ENCODE results near the gene LAMP2. TPM values are rescaled to one million over a fixed set of nuclear protein-coding genes. Genes with fewer than 3 reads are reported as not detected.

The LAMP2 gene
- total and polyA plus RNA-seq, 9 of the 15 experiments (the other 6 are each of a cell fraction or from before 2014, with no cell fraction given), result 22.3 to 77.7 (median 48.6) TPM

DNA sequence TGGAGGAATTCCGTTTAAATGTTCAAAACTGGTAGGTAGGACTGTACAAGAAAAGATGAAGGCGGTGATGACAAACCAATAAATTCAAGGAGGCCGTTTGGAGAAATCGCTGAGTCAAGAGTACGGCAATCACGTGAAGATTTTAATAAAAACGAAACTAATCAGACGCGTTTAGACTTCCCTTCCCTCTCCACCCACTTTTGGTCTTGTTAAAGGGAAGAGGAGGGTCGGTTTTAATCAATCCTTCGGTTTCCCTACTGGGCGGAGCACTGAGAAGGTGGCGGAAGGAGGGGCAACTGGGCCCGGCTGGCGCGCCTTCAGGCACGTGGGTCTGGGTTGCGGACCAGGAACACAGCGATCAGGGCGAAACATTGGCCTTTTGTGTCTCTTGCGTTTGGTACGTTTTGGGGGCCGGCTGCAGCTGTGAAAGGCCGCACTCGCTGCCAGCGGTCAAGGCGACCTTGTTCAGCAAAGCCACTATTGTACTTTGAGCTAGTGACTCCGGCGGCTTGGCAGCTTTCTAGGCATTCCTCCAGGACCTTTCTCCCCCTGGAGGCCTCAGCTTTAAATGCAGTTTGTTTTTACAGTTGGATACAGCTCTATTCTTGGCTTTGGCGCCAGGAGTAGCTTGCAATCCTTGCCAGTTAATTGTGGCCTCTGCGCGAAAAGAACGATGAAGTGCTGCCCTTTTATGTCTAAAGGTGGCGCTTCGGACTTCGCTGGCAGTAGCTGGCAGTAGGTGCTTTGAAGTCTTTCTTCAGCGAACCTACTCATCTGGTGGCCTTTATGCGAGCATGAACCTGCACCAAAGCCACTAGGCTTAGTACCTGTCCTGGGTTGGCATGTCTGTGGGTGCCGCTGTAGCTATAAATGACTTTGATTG lies 16.8 kb upstream of the LAMP2 start (continued):
- TF ChIP-seq FOXM1 (IDR thresholded peaks at IDR 0.05; ENCODE audit: low read depth), result no peak
- no peak for TF ChIP-seq FOXM1 (CRISPR knock-in tag; IDR thresholded peaks at IDR 0.05; ENCODE audit: low read depth)
- no peak for TF ChIP-seq SIRT6 (IDR thresholded peaks at IDR 0.05; ENCODE audit: low read depth, low read length)
- TF ChIP-seq SOX6 (IDR thresholded peaks at IDR 0.05), result 0 out of 2 replicates have a peak, but pooled peaks have one; percentile 44
- no peak for TF ChIP-seq SNRNP70 (optimal IDR thresholded peaks at IDR 0.05; ENCODE audit: low read depth, low read length)
- TF ChIP-seq NR4A1 (CRISPR knock-in tag; IDR thresholded peaks at IDR 0.05), result no peak
- 0 out of 2 replicates have a peak, but pooled peaks have one; percentile 40 for TF ChIP-seq NR4A1 (tag; IDR thresholded peaks at IDR 0.05)
- 0 out of 2 replicates have a peak, but pooled peaks have one; percentile 27 for TF ChIP-seq TAF7 (tag; IDR thresholded peaks at IDR 0.05)
- peak; percentile 91 for TF ChIP-seq ZFX (CRISPR knock-in tag; IDR thresholded peaks at IDR 0.05)
- TF ChIP-seq GTF3C2 (IDR thresholded peaks at IDR 0.05; ENCODE audit: borderline replicate concordance, extremely low read depth, insufficient read length), result no peak
- no peak for TF ChIP-seq RBM14 (IDR thresholded peaks at IDR 0.05; ENCODE audit: borderline replicate concordance, insufficient read depth, low read depth, low read length)
- no peak for TF ChIP-seq RFX7 (CRISPR knock-in tag; IDR thresholded peaks at IDR 0.05)
- TF ChIP-seq ESRRA (IDR thresholded peaks at IDR 0.05; ENCODE audit: borderline replicate concordance, low read depth), result peak; percentile 92
- TF ChIP-seq MCM5 (IDR thresholded peaks at IDR 0.05; ENCODE audit: low read depth), result no peak
- TF ChIP-seq, protein P1, sequence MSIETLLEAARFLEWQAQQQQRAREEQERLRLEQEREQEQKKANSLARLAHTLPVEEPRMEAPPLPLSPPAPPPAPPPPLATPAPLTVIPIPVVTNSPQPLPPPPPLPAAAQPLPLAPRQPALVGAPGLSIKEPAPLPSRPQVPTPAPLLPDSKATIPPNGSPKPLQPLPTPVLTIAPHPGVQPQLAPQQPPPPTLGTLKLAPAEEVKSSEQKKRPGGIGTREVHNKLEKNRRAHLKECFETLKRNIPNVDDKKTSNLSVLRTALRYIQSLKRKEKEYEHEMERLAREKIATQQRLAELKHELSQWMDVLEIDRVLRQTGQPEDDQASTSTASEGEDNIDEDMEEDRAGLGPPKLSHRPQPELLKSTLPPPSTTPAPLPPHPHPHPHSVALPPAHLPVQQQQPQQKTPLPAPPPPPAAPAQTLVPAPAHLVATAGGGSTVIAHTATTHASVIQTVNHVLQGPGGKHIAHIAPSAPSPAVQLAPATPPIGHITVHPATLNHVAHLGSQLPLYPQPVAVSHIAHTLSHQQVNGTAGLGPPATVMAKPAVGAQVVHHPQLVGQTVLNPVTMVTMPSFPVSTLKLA (conservative IDR thresholded peaks at IDR 0.05), result peak; percentile 82 to 88
- no peak for TF ChIP-seq TBP (optimal IDR thresholded peaks at IDR 0.05; ENCODE audit: low read depth, low read length)
- no peak for TF ChIP-seq ZNF780A (CRISPR knock-in tag; IDR thresholded peaks at IDR 0.05)
- TF ChIP-seq ZBTB1 (CRISPR knock-in tag; IDR thresholded peaks at IDR 0.05; ENCODE audit: borderline replicate concordance, low read depth), result no peak

Measured in K562 (cell line).